Vagina (tissue), 2 donors: Measurements from ENCODE around the gene DDN.
A peak's percentile ranks its signal among the peaks of the same experiment; 100 is the strongest.

Experiments
- POLR2A ChIP-seq, 2 donors: fragments of 450-650 bp; IDR thresholded peaks; one replicate each; pipeline ENCODE4 v1.6.1; 2017; ENCODE audit warnings: antibody characterized with exemption in 2 of 2, mild to moderate bottlenecking in 2 of 2, moderate library complexity in 2 of 2
- POLR2AphosphoS5 ChIP-seq, 2 donors: sonication (generic); formaldehyde crosslinking; IDR thresholded peaks; one replicate each; pipeline ENCODE4 v1.9.0; 2017; ENCODE audit warnings: antibody characterized with exemption in 2 of 2, mild to moderate bottlenecking in 2 of 2, low read depth in 1 of 2; ENCODE audit not compliant: insufficient read depth in 1 of 2
- TF ChIP-seq, protein P1 (sequence below), 3 experiments: fragments of 450-650 bp in 2 of 3; fragments of 200-600 bp in 1 of 3; sonication (generic) in 1 of 3; IDR thresholded peaks; one replicate each; pipeline ENCODE4 v1.5.1; 2017 to 2019; ENCODE audit warnings: antibody characterized with exemption in 3 of 3, mild to moderate bottlenecking in 2 of 3, moderate library complexity in 2 of 3

DNA sequence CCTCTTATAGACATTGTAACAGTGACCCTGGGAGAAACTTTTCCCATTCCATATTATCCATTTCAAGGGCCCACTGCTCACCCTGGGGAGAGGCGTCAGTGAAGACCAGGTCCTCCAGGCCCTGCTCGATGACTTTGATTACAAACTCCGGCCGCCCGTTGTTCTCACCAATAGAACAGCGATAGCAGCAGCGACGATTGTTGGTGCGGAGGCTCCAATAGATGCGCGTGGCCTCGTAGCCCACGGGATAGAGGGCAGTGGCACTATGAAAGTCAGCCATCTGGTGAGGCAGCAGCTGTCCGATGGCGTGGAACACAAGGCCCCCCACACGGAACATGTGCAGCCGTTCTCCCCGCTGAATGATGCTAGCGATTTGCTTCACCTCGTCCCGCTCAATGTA is 26.9 kb upstream of the DDN start:
- TF ChIP-seq POLR2A (IDR thresholded peaks at IDR 0.05) (no peak), POLR2AphosphoS5 (IDR thresholded peaks at IDR 0.05; ENCODE audit: insufficient read depth in 1 of 2, low read depth in 1 of 2) (peak in 1 of 2 donors; percentile 28)
- TF ChIP-seq, protein P1, sequence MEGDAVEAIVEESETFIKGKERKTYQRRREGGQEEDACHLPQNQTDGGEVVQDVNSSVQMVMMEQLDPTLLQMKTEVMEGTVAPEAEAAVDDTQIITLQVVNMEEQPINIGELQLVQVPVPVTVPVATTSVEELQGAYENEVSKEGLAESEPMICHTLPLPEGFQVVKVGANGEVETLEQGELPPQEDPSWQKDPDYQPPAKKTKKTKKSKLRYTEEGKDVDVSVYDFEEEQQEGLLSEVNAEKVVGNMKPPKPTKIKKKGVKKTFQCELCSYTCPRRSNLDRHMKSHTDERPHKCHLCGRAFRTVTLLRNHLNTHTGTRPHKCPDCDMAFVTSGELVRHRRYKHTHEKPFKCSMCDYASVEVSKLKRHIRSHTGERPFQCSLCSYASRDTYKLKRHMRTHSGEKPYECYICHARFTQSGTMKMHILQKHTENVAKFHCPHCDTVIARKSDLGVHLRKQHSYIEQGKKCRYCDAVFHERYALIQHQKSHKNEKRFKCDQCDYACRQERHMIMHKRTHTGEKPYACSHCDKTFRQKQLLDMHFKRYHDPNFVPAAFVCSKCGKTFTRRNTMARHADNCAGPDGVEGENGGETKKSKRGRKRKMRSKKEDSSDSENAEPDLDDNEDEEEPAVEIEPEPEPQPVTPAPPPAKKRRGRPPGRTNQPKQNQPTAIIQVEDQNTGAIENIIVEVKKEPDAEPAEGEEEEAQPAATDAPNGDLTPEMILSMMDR (IDR thresholded peaks at IDR 0.05): no peak
